ENCODE results near the gene TTLL9. TPM values are rescaled to one million over a fixed set of nuclear protein-coding genes. Genes with fewer than 3 reads are reported as not detected.
A peak's percentile ranks its signal among the peaks of the same experiment; 100 is the strongest.

The TTLL9 gene
- total and polyA plus RNA-seq, 2 of the 13 experiments (the other 11 are each of a cell fraction or from before 2014, with no cell fraction given): not detected

DNA sequence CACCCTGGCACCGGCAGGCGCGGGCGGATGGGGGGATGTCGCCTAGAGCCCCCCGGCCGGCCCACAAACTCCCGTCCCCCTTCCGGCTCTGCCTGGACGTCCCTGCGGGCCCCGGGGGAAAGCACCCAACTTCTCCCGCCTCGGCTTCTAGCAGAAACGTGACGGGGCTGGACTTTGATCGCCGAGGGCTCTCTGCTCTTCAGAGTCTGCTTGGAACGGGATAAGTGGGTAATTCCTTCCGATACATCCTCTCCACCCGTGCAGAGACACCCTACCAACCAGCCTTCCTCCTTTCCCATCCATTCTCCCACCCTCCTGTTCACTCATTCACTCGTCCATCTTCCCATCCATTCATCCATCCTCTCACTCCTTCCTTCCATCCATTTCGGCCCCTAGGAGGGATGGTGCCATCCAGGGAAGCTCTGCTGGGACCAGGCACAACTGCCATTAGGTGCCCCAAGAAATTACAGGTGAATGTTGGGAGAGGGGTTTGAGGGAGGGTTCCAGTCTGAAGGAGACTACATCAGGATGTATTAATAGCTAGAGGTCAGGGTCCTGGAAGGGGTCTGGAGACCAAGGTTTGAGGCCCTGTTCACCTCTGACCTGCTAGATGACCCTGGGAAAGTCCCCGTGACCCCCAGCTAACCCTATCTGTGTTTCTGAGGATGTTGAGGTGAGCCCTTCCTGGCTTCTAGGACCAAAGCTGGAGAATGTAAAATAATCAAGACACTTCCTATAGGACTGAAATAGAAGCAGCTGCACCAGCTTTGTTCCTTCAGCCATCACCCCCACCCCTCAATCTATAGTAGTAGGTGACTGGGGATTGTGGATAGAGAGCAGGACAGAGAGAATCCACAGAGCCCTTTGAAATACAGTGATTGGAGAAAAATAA lies 538 bp downstream of the TTLL9 start (continued):
- TF ChIP-seq NFAT5 (CRISPR knock-in tag; IDR thresholded peaks at IDR 0.05) (no peak), ZSCAN9 (CRISPR knock-in tag; IDR thresholded peaks at IDR 0.05; ENCODE audit: borderline replicate concordance) (no peak), ZSCAN20 (CRISPR knock-in tag; IDR thresholded peaks at IDR 0.05; ENCODE audit: borderline replicate concordance) (no peak), DZIP1 (CRISPR knock-in tag; IDR thresholded peaks at IDR 0.05) (no peak), NFIB (CRISPR knock-in tag; IDR thresholded peaks at IDR 0.05; ENCODE audit: borderline replicate concordance) (no peak), ZNF558 (CRISPR knock-in tag; IDR thresholded peaks at IDR 0.05; ENCODE audit: borderline replicate concordance) (no peak), FOSL2 (CRISPR knock-in tag; IDR thresholded peaks at IDR 0.05) (0 out of 2 replicates have a peak, but pooled peaks have one; percentile 9), FLYWCH1 (CRISPR knock-in tag; IDR thresholded peaks at IDR 0.05) (no peak), THAP11 (CRISPR knock-in tag; IDR thresholded peaks at IDR 0.05) (no peak; the same call in 1 of the 2 replicates), NKX3-1 (CRISPR knock-in tag; IDR thresholded peaks at IDR 0.05) (no peak), PHF20 (CRISPR knock-in tag; IDR thresholded peaks at IDR 0.05) (no peak), ZNF510 (CRISPR knock-in tag; IDR thresholded peaks at IDR 0.05; ENCODE audit: low read depth) (no peak), KDM3A (CRISPR knock-in tag; IDR thresholded peaks at IDR 0.05; ENCODE audit: low read depth) (0 out of 2 replicates have a peak, but pooled peaks have one; percentile 61)
- TF ChIP-seq, protein P1, sequence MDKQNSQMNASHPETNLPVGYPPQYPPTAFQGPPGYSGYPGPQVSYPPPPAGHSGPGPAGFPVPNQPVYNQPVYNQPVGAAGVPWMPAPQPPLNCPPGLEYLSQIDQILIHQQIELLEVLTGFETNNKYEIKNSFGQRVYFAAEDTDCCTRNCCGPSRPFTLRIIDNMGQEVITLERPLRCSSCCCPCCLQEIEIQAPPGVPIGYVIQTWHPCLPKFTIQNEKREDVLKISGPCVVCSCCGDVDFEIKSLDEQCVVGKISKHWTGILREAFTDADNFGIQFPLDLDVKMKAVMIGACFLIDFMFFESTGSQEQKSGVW (CRISPR knock-in tag; IDR thresholded peaks at IDR 0.05; ENCODE audit: borderline replicate concordance): no peak
- TF ChIP-seq, protein P2, sequence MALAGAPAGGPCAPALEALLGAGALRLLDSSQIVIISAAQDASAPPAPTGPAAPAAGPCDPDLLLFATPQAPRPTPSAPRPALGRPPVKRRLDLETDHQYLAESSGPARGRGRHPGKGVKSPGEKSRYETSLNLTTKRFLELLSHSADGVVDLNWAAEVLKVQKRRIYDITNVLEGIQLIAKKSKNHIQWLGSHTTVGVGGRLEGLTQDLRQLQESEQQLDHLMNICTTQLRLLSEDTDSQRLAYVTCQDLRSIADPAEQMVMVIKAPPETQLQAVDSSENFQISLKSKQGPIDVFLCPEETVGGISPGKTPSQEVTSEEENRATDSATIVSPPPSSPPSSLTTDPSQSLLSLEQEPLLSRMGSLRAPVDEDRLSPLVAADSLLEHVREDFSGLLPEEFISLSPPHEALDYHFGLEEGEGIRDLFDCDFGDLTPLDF (CRISPR knock-in tag; IDR thresholded peaks at IDR 0.05): no peak
- TF ChIP-seq, protein P3, sequence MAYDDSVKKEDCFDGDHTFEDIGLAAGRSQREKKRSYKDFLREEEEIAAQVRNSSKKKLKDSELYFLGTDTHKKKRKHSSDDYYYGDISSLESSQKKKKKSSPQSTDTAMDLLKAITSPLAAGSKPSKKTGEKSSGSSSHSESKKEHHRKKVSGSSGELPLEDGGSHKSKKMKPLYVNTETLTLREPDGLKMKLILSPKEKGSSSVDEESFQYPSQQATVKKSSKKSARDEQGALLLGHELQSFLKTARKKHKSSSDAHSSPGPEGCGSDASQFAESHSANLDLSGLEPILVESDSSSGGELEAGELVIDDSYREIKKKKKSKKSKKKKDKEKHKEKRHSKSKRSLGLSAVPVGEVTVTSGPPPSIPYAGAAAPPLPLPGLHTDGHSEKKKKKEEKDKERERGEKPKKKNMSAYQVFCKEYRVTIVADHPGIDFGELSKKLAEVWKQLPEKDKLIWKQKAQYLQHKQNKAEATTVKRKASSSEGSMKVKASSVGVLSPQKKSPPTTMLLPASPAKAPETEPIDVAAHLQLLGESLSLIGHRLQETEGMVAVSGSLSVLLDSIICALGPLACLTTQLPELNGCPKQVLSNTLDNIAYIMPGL (CRISPR knock-in tag; IDR thresholded peaks at IDR 0.05; ENCODE audit: borderline replicate concordance in 1 of 2, low read depth in 1 of 2): peak in 1 of 2 experiments; percentile 43; a peak in 1 of 4 replicates

All from HepG2 (cell line).